B cell (primary cell): ENCODE data around the gene AATK. TPM values are rescaled to one million over a fixed set of nuclear protein-coding genes. Genes with fewer than 3 reads are reported as not detected.

Experiments
- ATAC-seq: fragments of 200-7000 bp; cut with Tn5 transposase; one replicate; pipeline ENCODE4 v1.10.0; 2021; ENCODE audit warnings: low read depth, mild to moderate bottlenecking, moderate number of reproducible peaks, moderate library complexity
- CTCF ChIA-PET: fragments of 350-600 bp; sonication (Branson Sonifier 250); formaldehyde crosslinking; loops from one replicate; lab custom pipeline; 2021; ENCODE audit warnings: antibody characterized with exemption, inconsistent platforms; lab: Charles Lee
- POLR2A ChIA-PET: fragments of 350-600 bp; sonication (Branson Sonifier 250); formaldehyde crosslinking; loops from one replicate; lab custom pipeline; 2021; ENCODE audit warnings: antibody characterized with exemption; lab: Charles Lee
- DNase-seq: peaks from one replicate; pipeline ENCODE4 v3.0.0; 2013
- H2AFZ ChIP-seq: 2 replicates; pipeline ENCODE4 v1.6.1; 2012; ENCODE audit warnings: mild to moderate bottlenecking, low read depth, low read length; ENCODE audit not compliant: insufficient read depth, poor library complexity, severe bottlenecking
- H3K27ac ChIP-seq, 2 donors: 1 replicate in 1 of 2; 2 replicates in 1 of 2; pipeline ENCODE4 v1.5.1; 2012 to 2013; ENCODE audit warnings: low read length in 2 of 2, mild to moderate bottlenecking in 2 of 2, moderate library complexity in 1 of 2
- H3K27me3 ChIP-seq, 4 experiments: fragments of 200-600 bp in 1 of 4; sonication (generic) in 1 of 4; replicated peaks in 1 of 4; 1 replicate in 2 of 4; 2 replicates in 2 of 4; pipeline versions ENCODE4 v1.6.1 to v1.7.0; 2013 to 2016; ENCODE audit warnings: low read length in 3 of 4, mild to moderate bottlenecking in 2 of 4, mixed read lengths in 1 of 4, moderate library complexity in 1 of 4; ENCODE audit not compliant: insufficient read depth in 4 of 4, control insufficient read depth in 3 of 4; ENCODE audit errors: control extremely low read depth in 1 of 4
- H3K36me3 ChIP-seq, 2 experiments: replicated peaks in 1 of 2; 1 replicate in 1 of 2; 2 replicates in 1 of 2; pipeline versions ENCODE4 v1.6.1 to v1.7.1; 2013; ENCODE audit warnings: low read length in 1 of 2; ENCODE audit not compliant: insufficient read depth in 2 of 2, control insufficient read depth in 1 of 2; ENCODE audit errors: control extremely low read depth in 1 of 2, extremely low read depth in 1 of 2
- H3K4me1 ChIP-seq, 2 donors: fragments of 200-600 bp in 1 of 2; sonication (generic) in 1 of 2; 1 replicate in 1 of 2; 2 replicates in 1 of 2; pipeline versions ENCODE4 v1.5.1 to v1.6.1; 2013 to 2017; ENCODE audit warnings: low read length in 2 of 2; ENCODE audit not compliant: control insufficient read depth in 2 of 2, insufficient read depth in 2 of 2
- H3K4me2 ChIP-seq: replicated peaks from 2 replicates; pipeline ENCODE3; 2012; ENCODE audit warnings: mild to moderate bottlenecking, low read depth, low read length; ENCODE audit not compliant: poor library complexity, severe bottlenecking
- H3K4me3 ChIP-seq, 5 experiments: fragments of 200-600 bp in 1 of 5; sonication (generic) in 1 of 5; 1 replicate in 3 of 5; 2 replicates in 2 of 5; pipeline versions ENCODE4 v1.5.1 to v1.7.0; 2011 to 2016; ENCODE audit warnings: low read length in 4 of 5, mild to moderate bottlenecking in 4 of 5, low read depth in 2 of 5, control low read depth in 1 of 5, moderate library complexity in 1 of 5; ENCODE audit not compliant: insufficient read depth in 1 of 5; ENCODE audit errors: control extremely low read depth in 1 of 5, extremely low read depth in 1 of 5
- H3K79me2 ChIP-seq: fragments of 200-600 bp; sonication (generic); one replicate; pipeline ENCODE4 v1.6.0; 2016; ENCODE audit warnings: low read length; ENCODE audit not compliant: control insufficient read depth, insufficient read depth
- H3K9ac ChIP-seq: fragments of 200-600 bp; sonication (generic); 2 replicates; pipeline ENCODE4 v1.6.1; 2017; ENCODE audit warnings: mild to moderate bottlenecking, low read length, moderate library complexity
- H3K9me3 ChIP-seq, 3 donors: one replicate each; pipeline versions ENCODE4 v1.6.1 to v1.7.1; 2013; ENCODE audit warnings: low read length in 2 of 3; ENCODE audit not compliant: control insufficient read depth in 2 of 3, insufficient read depth in 1 of 3; ENCODE audit errors: control extremely low read depth in 1 of 3
- H4K20me1 ChIP-seq: 2 replicates; pipeline ENCODE4 v1.6.0; 2012; ENCODE audit warnings: mild to moderate bottlenecking, low read length; ENCODE audit not compliant: insufficient read depth, control insufficient read depth, poor library complexity, severe bottlenecking
- H3K27ac Mint-ChIP-seq: one replicate; pipeline ENCODE4 v1.8.0; 2021; ENCODE audit warnings: mixed read lengths
- H3K27me3 Mint-ChIP-seq: one replicate; pipeline ENCODE4 v1.8.0; 2021; ENCODE audit warnings: mixed read lengths
- H3K4me1 Mint-ChIP-seq: one replicate; pipeline ENCODE4 v1.8.0; 2021; ENCODE audit warnings: mixed read lengths
- H3K4me3 Mint-ChIP-seq: one replicate; pipeline ENCODE4 v1.8.0; 2021; ENCODE audit warnings: mixed read lengths
- H3K9me3 Mint-ChIP-seq: one replicate; pipeline ENCODE4 v1.8.0; 2022; ENCODE audit warnings: mixed read lengths; ENCODE audit not compliant: insufficient read depth
- EZH2 ChIP-seq: IDR thresholded peaks from 2 replicates; pipeline ENCODE4 v1.6.1; 2012; ENCODE audit warnings: borderline replicate concordance, low read depth, mild to moderate bottlenecking, moderate library complexity, low read length; ENCODE audit not compliant: insufficient read depth, poor library complexity, severe bottlenecking
- WGBS: methylation state at CpG from one replicate; pipeline ENCODE4 v1.1.5; 2013; ENCODE audit warnings: missing lambda C conversion rate; ENCODE audit not compliant: insufficient coverage; 5-methylcytosine and 5-hydroxymethylcytosine counted together
- intact Hi-C: fragments of 100-400 bp; cut with micrococcal nuclease; formaldehyde crosslinking; loops from one replicate; pipeline ENCODE4 v1.10.0; 2022
- polyA plus RNA-seq: library from polyadenylated mRNA; depleted of rRNA; stranded (reverse); fragments of >200 nt; gene quantifications from 2 replicates; pipeline ENCODE4 v1.2.3, GENCODE V29; 2012
- total RNA-seq, 2 donors: library from RNA; stranded (reverse); fragments of 120-200 nt in 1 of 2; gene quantifications; 1 replicate in 1 of 2; 2 replicates in 1 of 2; pipeline versions ENCODE4 v1.2.3 to v1.2.4, GENCODE V29; 2013 to 2022
- TF ChIP-seq, protein P1 (sequence below): fragments of 200-600 bp; IDR thresholded peaks from one replicate; pipeline ENCODE4 v1.8.0; 2022; ENCODE audit warnings: antibody characterized with exemption, mild to moderate bottlenecking

AATK gene
- total and polyA plus RNA-seq, 2 donors (not counting 1 experiment from before 2014, with no cell fraction given) = 0.21 to 1.7 TPM

DNA sequence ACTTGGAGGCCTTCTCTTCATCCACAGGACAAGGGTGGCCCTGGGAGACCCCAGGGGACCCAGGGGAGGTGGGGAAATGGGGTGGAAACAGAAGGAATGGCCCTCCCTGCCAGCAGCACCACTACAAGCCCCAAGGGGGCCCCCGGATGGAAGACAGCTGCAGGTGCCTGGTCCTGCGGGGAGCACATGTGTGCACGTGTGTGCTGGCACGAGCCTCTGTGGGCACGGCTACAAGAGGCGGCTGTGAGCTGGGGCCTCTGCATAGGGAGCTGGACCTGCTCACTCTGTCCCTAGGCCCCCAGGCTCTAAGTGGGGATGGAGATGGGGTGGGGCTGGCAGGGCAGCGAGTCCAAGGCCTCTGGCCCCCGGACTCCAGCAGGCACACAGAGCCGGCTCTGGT lies 13.2 kb upstream of the AATK start:
- Histone ChIP-seq H3K36me3 (no peaks in the 10 kb centered on the region), H3K27me3 (peaks cover 0 to 4% (median 0%) of the 10 kb centered on the region in 4 experiments), H3K9ac (no peak overlapping the region), H2AFZ (no peak overlapping the region), H4K20me1 (no peaks in the 10 kb centered on the region), H3K27ac (no peak overlapping the region), H3K9me3 (peaks cover 0 to 2% (median 0%) of the 10 kb centered on the region in 3 donors), H3K4me3 (no peak overlapping the region), H3K4me1 (no peaks in the 10 kb centered on the region), H3K79me2 (no peaks in the 10 kb centered on the region), H3K4me2 (no peak overlapping the region)
- POLR2A ChIA-PET = no interaction called here
- no peaks in the 10 kb centered on the region for H3K4me1 Mint-ChIP-seq
- peaks cover 7% of the 10 kb centered on the region for H3K9me3 Mint-ChIP-seq
- 34% methylated on average over 7 of the region's 9 CpGs for WGBS
- DNase-seq (no peak), ATAC-seq (no peak)
- CTCF ChIA-PET = no interaction called here
- H3K27me3 Mint-ChIP-seq = peaks cover 3% of the 10 kb centered on the region
- intact Hi-C loops = no loop called here
- no peak overlapping the region for H3K4me3 Mint-ChIP-seq
- no peak for TF ChIP-seq EZH2
- TF ChIP-seq, protein P1, sequence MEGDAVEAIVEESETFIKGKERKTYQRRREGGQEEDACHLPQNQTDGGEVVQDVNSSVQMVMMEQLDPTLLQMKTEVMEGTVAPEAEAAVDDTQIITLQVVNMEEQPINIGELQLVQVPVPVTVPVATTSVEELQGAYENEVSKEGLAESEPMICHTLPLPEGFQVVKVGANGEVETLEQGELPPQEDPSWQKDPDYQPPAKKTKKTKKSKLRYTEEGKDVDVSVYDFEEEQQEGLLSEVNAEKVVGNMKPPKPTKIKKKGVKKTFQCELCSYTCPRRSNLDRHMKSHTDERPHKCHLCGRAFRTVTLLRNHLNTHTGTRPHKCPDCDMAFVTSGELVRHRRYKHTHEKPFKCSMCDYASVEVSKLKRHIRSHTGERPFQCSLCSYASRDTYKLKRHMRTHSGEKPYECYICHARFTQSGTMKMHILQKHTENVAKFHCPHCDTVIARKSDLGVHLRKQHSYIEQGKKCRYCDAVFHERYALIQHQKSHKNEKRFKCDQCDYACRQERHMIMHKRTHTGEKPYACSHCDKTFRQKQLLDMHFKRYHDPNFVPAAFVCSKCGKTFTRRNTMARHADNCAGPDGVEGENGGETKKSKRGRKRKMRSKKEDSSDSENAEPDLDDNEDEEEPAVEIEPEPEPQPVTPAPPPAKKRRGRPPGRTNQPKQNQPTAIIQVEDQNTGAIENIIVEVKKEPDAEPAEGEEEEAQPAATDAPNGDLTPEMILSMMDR = no peak
- H3K27ac Mint-ChIP-seq = no peak overlapping the region

DNA sequence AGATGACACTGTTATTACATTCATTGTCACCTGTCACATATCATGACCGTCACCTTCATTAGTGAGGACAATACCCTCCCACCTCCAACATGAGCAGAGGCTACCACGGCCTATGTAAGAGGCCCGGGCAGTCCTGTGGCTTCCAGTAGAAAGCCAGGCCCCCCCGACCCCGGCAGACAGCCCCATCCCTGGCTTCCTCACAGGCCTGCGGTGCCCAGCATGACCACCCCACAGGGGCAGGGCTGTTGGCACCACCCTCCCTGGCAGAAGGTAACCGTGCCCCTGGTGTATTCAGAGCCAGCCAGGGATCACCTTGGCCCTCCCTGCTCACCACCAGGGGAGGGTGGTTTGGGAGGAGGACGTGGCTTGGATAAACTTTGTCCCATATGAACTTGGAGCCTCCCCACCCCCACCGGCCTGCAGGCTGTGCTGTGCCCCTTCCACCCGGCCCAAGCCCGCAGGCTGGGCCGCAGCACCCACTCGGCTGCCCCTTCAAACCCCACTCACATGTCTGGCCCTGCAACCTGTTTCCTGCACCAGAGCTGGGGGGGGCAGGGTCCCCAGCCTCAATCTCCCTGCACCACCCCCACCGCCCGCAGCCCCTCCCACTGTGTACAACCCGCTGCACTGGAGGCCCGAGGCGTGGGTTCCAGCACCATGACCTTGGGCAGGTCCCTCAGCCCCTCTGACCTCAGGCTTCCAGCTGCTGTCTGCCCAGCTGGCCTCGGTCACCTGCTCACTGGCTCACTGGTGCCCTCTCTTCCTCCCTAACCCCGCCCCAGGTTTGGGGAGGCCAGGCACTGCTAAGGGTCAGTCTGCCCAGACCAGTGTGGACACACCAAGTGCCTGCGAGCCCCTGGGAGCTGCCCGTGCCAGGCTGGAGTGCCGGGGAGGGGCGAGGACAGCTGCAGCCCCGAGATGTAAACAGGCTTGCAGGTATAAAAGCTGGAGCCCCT lies 12.4 kb upstream of the AATK start:
- Histone ChIP-seq H3K36me3 (no peaks in the 10 kb centered on the region), H2AFZ (no peak overlapping the region), H3K4me3 (no peak overlapping the region), H3K27ac (no peak overlapping the region), H3K4me1 (no peaks in the 10 kb centered on the region), H3K9me3 (no peaks in the 10 kb centered on the region), H3K79me2 (no peaks in the 10 kb centered on the region), H4K20me1 (no peaks in the 10 kb centered on the region), H3K4me2 (no peak overlapping the region), H3K9ac (no peak overlapping the region), H3K27me3 (no peaks in the 10 kb centered on the region)
- ATAC-seq (no peak), DNase-seq (no peak)
- H3K27me3 Mint-ChIP-seq = no peaks in the 10 kb centered on the region
- intact Hi-C loops = no loop called here
- H3K27ac Mint-ChIP-seq = no peak overlapping the region
- WGBS = 89% methylated on average over 22 of the region's 25 CpGs
- no peaks in the 10 kb centered on the region for H3K4me1 Mint-ChIP-seq
- ChIA-PET POLR2A (no interaction called here), CTCF (no interaction called here)
- H3K9me3 Mint-ChIP-seq = peaks cover 7% of the 10 kb centered on the region
- TF ChIP-seq EZH2 = no peak
- TF ChIP-seq, protein P1 = no peak
- H3K4me3 Mint-ChIP-seq = no peak overlapping the region
